GM21529 (cell line): ENCODE data around the gene NLRP3.
A peak's percentile ranks its signal among the peaks of the same experiment; 100 is the strongest.
"Not testable (repeated sequence)": the region's sequence is repeated elsewhere in the genome, so short reads cannot be mapped to it uniquely, and the experiment has no call there.

Experiments
- ATAC-seq: cut with Tn5 transposase; IDR thresholded peaks from one replicate; pipeline ENCODE4 v1.9.1; 2021; ENCODE audit not compliant: unreplicated experiment

Gene NLRP3

GRCh38 chr1:247415423-247416361, at the start of gene NLRP3:
NLRP3 (plus strand) TSS chr1:247416173; CDS start chr1:247418801, 2,628 bp downstream.
- peak; percentile 55 for ATAC-seq

DNA sequence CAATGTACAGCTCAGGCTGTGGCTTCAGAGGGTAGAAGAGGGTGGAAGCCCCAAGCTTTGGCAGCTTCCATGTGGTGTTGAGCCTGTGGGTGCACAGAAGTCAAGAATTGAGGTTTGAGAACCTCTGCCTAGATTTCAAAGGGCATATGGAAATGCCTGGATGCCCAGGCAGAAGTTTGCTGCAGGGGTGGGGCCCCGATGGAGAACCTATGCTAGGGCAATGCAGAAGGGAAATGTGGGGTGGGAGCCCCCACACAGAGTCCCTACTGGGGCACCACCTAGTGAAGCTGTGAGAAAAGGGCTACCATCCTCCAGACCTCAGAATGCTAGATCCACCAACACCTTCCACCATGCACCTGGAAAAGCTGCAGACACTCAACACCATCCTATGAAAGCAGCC, 49.6 kb upstream of the NLRP3 start:
- ATAC-seq: not testable (repeated sequence)

DNA sequence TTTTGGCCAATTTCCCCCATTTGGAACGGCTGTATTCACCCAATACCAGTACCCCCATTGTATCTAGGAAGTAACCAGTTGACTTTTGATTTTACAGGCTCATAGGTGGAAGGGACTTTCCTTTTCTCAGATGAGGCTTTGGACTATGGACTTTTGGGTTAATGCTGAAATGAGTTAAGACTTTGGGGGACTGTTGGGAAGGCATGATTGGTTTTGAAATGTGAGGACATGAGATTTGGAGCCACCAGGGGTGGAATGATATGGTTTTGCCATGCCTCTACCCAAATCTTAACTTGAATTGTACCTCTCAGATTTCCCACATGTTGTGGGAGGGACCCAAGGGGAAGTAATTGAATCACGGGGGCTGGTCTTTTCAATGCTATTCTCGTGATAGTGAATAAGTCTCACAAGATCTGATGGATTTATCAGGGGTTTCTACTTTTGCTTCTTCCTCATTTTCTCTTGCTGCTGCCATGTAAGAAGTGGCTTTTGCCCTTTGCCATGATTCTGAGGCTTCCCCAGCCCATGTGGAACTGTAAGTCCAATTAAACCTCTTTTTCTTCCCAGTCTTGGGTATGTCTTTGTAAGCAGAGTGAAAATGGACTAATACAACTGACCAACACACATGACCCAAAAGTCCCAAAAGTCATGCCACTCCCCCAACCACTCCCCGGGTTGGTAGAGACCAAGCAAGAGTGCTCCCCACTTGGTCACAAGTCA, 48.9 kb upstream of the NLRP3 start:
- ATAC-seq: no peak

- ATAC-seq: no peak
These were observed 48.1 kb upstream of the NLRP3 start for GRCh38 chr1:247367786-247368422.

DNA sequence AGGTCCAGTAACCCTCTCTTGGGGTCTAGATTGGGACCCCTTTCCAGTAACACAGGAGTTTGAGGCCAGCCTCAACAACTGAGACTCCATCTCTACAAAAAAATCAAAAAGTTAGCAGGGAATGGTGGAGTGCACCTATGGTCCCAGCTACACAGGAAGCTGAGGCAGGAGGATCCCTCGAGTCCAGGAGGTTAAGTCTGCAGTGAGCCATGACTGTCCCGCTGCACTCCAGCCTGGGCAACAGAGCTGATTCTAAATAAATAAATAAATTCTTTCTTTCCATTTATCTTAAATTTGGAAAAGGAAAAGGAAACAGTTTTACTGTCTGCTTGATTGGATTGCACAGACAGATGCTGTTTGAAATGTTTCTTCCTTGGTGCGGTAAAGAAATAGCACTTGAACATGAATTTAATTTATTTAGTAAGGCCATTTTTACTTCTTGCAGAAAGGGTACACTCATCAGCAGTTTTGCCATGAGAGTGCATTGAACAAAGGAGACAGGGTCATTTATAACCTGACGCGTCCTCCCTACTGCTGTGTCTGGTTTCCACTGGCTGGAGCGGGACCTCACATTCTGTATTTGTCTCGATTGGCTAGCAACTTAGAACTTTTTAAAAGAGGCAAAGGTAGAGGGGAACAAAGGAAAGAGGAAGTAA, 47.4 kb upstream of the NLRP3 start:
- ATAC-seq: no peak

- ATAC-seq: no peak
These were observed 44.9 kb upstream of the NLRP3 start for GRCh38 chr1:247370786-247371732.

- ATAC-seq: no peak
These were observed 44.1 kb upstream of the NLRP3 start for GRCh38 chr1:247371801-247372259.

- peak; percentile 51 for ATAC-seq
These were observed 42.2 kb upstream of the NLRP3 start for GRCh38 chr1:247373721-247374141.

DNA sequence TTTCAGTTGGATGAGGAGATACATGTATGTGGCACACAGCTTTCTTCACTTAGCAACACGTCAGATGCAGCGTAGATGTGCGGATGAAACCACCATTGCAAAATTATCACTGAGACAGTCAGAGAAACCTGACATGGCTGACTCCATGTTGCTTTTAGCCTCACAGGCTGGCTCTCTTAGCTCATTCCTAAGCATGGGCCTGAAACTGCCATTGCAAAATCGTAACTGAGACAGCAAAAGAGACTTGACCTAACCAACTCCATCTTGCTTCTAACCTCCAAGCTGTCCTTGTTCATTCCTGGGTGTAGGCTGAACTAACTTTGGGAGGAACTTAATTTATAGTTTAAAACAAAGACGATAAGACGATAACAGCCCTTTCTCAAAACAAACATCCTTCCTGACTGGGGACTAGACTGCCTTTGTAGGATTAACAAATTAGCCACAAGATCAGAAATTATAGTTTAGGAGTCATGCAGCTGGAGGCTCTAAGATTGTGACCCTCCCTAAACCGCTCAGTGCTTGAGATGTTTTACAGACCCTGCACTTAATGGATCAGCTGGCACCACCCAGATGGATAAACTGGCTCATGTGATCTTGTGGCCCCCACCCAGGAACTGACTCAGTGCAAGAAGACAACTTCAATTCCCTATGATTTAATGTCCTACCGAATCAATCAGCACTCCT, 41.2 kb upstream of the NLRP3 start:
- ATAC-seq: not testable (repeated sequence)

DNA sequence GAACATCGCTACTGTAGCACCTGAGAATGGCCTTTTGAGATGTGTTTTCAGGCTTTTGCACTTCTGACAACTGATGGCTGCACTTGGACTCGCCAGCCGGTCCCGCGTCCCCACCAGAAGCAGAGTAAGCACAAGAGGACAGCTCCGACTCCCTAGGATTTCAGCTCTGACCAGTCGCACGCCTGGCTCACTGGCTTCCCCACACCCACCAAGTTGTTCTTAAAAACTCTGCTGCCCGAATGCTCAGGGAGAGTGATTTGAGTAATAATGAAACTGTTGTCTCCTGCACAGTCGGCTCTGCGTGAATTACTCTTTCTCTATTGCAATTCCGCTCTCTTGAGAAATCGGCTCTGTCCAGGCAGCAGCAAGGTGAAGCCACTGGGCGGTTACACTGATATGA, 40.2 kb upstream of the NLRP3 start:
- ATAC-seq: no peak

GRCh38 chr1:247376659-247377058, 39.3 kb upstream of the NLRP3 start:
- no peak for ATAC-seq

GRCh38 chr1:247377656-247378055, 38.3 kb upstream of the NLRP3 start:
- not testable (repeated sequence) for ATAC-seq

DNA sequence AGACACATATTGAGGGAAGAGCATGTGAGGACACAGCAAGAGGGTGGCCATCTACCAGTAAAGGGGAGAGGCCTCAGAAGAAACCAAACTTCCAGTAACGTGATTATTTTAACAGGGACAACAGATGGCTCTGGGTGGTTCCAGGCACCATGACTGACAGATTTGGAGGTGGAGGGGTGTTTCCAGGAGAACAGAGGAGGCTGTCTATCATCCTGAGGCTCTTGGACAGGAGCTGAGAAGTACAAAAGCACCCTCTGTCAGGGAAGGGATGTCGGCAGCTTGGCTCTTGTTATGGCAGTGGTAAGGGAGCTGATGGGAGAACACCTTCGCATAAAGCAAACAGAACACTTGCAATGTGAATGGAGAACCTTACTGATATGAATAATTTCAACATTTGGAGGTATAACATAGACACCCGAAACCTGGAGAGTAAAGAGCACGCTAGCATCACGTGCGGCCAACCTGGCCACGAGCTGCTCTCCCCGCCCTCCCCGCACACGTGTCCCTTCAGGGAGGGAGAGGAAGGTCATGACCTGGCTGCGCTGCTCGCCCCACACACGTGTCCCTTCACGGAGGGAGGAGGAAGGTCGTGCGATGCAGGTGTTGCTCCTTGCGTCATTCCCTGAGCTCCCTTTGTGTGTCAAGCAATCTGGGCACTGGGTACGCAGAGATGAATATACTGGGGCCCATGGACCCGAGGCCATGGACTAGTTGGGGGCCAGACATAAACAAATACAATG, 37.5 kb upstream of the NLRP3 start:
- ATAC-seq: no peak

GRCh38 chr1:247385283-247385682, 30.7 kb upstream of the NLRP3 start:
- ATAC-seq: no peak

GRCh38 chr1:247386217-247386616, 29.8 kb upstream of the NLRP3 start:
- ATAC-seq: no peak

DNA sequence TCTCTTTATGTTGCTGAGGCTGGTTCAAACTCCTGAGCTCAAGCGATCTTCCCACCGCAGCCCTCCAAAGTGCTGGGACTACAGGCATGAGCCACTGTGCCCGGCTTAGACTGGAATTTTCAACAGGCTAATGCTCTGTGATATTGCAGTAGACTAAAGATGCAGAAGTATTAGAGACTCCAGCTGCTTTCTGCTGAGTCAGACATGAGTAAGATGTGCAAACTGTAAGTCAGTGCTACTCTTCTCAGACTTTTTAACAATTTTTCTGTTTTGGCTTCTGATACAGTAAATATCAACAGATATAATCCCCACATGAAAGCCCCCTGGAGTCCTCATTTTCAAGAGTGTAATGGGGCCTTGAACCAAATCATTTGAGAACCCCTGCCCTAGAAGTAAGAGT, 29.3 kb upstream of the NLRP3 start:
- no peak for ATAC-seq

GRCh38 chr1:247387096-247387495, 28.9 kb upstream of the NLRP3 start:
- no peak for ATAC-seq

DNA sequence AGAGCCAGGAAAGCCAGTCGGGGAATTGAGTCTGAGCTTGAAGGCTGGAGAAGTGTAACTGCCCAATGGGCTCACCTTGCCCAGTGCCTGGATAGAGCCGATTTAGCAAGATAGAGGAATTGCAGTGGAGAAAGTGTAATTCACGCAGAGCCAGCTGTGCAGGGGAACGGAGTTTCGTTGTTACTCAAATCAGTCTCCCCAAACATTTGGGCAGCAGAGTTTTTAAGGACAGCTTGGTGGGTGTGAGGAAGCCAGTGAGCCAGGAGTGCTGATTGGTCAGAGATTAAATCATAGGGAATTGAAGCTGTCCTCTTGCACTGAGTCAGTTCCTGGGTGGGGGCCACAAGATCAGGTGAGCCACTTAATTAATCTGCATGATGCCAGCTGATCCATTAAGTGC, 28.4 kb upstream of the NLRP3 start:
- no peak for ATAC-seq
